Adrenal gland (tissue), 5 donors: ENCODE results near the gene TTLL11.

ENCODE experiments used
- POLR2A ChIP-seq, 2 donors: fragments of 450-650 bp; IDR thresholded peaks; one replicate each; pipeline ENCODE4 v1.6.1; 2017; ENCODE audit warnings: antibody characterized with exemption in 2 of 2, mild to moderate bottlenecking in 2 of 2, moderate library complexity in 1 of 2
- TF ChIP-seq, protein P1 (sequence below), 6 experiments: fragments of 450-650 bp in 4 of 6; fragments of 200-600 bp in 2 of 6; sonication (generic) in 1 of 6; IDR thresholded peaks; 1 replicate in 5 of 6; 2 replicates in 1 of 6; pipeline versions ENCODE4 v1.5.1 to v1.8.0; 2016 to 2021; ENCODE audit warnings: antibody characterized with exemption in 6 of 6, mild to moderate bottlenecking in 2 of 6, moderate library complexity in 1 of 6
- donor health status: DM: no; HTN: no; CAD: no.

- TF ChIP-seq, protein P1, sequence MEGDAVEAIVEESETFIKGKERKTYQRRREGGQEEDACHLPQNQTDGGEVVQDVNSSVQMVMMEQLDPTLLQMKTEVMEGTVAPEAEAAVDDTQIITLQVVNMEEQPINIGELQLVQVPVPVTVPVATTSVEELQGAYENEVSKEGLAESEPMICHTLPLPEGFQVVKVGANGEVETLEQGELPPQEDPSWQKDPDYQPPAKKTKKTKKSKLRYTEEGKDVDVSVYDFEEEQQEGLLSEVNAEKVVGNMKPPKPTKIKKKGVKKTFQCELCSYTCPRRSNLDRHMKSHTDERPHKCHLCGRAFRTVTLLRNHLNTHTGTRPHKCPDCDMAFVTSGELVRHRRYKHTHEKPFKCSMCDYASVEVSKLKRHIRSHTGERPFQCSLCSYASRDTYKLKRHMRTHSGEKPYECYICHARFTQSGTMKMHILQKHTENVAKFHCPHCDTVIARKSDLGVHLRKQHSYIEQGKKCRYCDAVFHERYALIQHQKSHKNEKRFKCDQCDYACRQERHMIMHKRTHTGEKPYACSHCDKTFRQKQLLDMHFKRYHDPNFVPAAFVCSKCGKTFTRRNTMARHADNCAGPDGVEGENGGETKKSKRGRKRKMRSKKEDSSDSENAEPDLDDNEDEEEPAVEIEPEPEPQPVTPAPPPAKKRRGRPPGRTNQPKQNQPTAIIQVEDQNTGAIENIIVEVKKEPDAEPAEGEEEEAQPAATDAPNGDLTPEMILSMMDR (IDR thresholded peaks at IDR 0.05) = no peak
- no peak for TF ChIP-seq POLR2A (IDR thresholded peaks at IDR 0.05)
Observed at GRCh38 chr9:122058051-122058450, 35.1 kb downstream of the TTLL11 start.
